ENCODE data around the gene NOP16. TPM values are rescaled to one million over a fixed set of nuclear protein-coding genes. Genes with fewer than 3 reads are reported as not detected.
A peak's percentile ranks its signal among the peaks of the same experiment; 100 is the strongest.

The NOP16 gene
- total and polyA plus RNA-seq, 2 donors, result 19.5 to 30.6 TPM

- Histone ChIP-seq H3K9me3 (ENCODE audit: control insufficient read depth in 2 of 2, insufficient read depth in 1 of 2, low read length in 1 of 2) (peaks cover 0 to 5% of the 10 kb centered on the region in 2 donors), H3K36me3 (ENCODE audit: control insufficient read depth in 2 of 2, insufficient read depth in 2 of 2, low read length in 1 of 2) (no peaks in the 10 kb centered on the region), H3K4me3 (ENCODE audit: low read length in 2 of 2) (no peak overlapping the region), H3K27me3 (ENCODE audit: control insufficient read depth in 2 of 2, insufficient read depth in 1 of 2, low read length in 1 of 2) (no peaks in the 10 kb centered on the region), H3K27ac (ENCODE audit: low read depth in 1 of 2, low read length in 1 of 2) (no peak overlapping the region), H3K4me1 (ENCODE audit: control insufficient read depth in 2 of 2, insufficient read depth in 2 of 2, low read length in 2 of 2) (no peaks in the 10 kb centered on the region)
- WGBS, result 96% methylated on average over 3 of the region's 3 CpGs
- no peak for DNase-seq (ENCODE audit: low read depth in 6 of 9, low spot score in 9 of 9)
These were observed 35.8 kb upstream of the NOP16 start for GRCh38 chr5:176424181-176424580.

GRCh38 chr5:176420972-176421544, 32.7 kb upstream of the NOP16 start:
- Histone ChIP-seq H3K4me1 (ENCODE audit: control insufficient read depth in 2 of 2, insufficient read depth in 2 of 2, low read length in 2 of 2) (peaks cover 4 to 8% of the 10 kb centered on the region in 2 donors), H3K9me3 (ENCODE audit: control insufficient read depth in 2 of 2, insufficient read depth in 1 of 2, low read length in 1 of 2) (peaks cover 0 to 5% of the 10 kb centered on the region in 2 donors), H3K27me3 (ENCODE audit: control insufficient read depth in 2 of 2, insufficient read depth in 1 of 2, low read length in 1 of 2) (no peaks in the 10 kb centered on the region), H3K27ac (ENCODE audit: low read depth in 1 of 2, low read length in 1 of 2) (no peak overlapping the region), H3K4me3 (ENCODE audit: low read length in 2 of 2) (no peak overlapping the region), H3K36me3 (ENCODE audit: control insufficient read depth in 2 of 2, insufficient read depth in 2 of 2, low read length in 1 of 2) (no peaks in the 10 kb centered on the region)
- WGBS, result 69% methylated on average over 2 of the region's 2 CpGs
- no peak for DNase-seq (ENCODE audit: low read depth in 6 of 9, low spot score in 9 of 9)

- Histone ChIP-seq H3K36me3 (ENCODE audit: control insufficient read depth in 2 of 2, insufficient read depth in 2 of 2, low read length in 1 of 2) (no peaks in the 10 kb centered on the region), H3K4me1 (ENCODE audit: control insufficient read depth in 2 of 2, insufficient read depth in 2 of 2, low read length in 2 of 2) (peaks cover 10 to 16% of the 10 kb centered on the region in 2 donors), H3K27me3 (ENCODE audit: control insufficient read depth in 2 of 2, insufficient read depth in 1 of 2, low read length in 1 of 2) (no peaks in the 10 kb centered on the region), H3K4me3 (ENCODE audit: low read length in 2 of 2) (no peak overlapping the region), H3K27ac (ENCODE audit: low read depth in 1 of 2, low read length in 1 of 2) (no peak overlapping the region), H3K9me3 (ENCODE audit: control insufficient read depth in 2 of 2, insufficient read depth in 1 of 2, low read length in 1 of 2) (no peaks in the 10 kb centered on the region)
- no peak for DNase-seq (ENCODE audit: low read depth in 6 of 9, low spot score in 9 of 9)
- WGBS, result 96% methylated on average over 5 of the region's 5 CpGs
These were observed 31.7 kb upstream of the NOP16 start for GRCh38 chr5:176420086-176420485.

DNA sequence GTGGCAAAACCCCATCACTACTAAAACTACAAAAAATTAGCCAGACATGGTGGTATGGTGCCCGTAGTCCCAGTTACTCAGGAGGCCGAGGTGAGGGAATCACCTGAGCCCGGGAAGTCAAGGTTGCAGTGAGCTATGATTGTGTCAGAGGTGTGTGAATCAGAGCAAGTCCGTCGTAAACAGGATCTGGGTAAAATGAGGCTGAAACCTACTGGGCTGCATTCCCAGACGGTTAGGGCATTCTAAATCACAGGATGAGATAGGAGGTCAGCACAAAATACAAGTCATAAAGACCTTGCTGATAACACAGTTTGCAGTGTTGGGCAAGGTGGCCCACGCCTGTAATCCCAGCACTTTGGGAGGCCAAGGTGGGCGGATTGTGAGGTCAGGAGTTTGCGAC, 29.9 kb upstream of the NOP16 start:
- H3K4me1 ChIP-seq (ENCODE audit: control insufficient read depth in 2 of 2, insufficient read depth in 2 of 2, low read length in 2 of 2), result peaks cover 12 to 20% of the 10 kb centered on the region in 2 donors
- no peaks in the 10 kb centered on the region for H3K27me3 ChIP-seq (ENCODE audit: control insufficient read depth in 2 of 2, insufficient read depth in 1 of 2, low read length in 1 of 2)
- H3K36me3 ChIP-seq (ENCODE audit: control insufficient read depth in 2 of 2, insufficient read depth in 2 of 2, low read length in 1 of 2), result no peaks in the 10 kb centered on the region
- 96% methylated on average over 9 of the region's 9 CpGs for WGBS
- no peaks in the 10 kb centered on the region for H3K9me3 ChIP-seq (ENCODE audit: control insufficient read depth in 2 of 2, insufficient read depth in 1 of 2, low read length in 1 of 2)
- H3K4me3 ChIP-seq (ENCODE audit: low read length in 2 of 2), result no peak overlapping the region
- H3K27ac ChIP-seq (ENCODE audit: low read depth in 1 of 2, low read length in 1 of 2), result no peak overlapping the region
- no peak for DNase-seq (ENCODE audit: low read depth in 6 of 9, low spot score in 9 of 9)

DNA sequence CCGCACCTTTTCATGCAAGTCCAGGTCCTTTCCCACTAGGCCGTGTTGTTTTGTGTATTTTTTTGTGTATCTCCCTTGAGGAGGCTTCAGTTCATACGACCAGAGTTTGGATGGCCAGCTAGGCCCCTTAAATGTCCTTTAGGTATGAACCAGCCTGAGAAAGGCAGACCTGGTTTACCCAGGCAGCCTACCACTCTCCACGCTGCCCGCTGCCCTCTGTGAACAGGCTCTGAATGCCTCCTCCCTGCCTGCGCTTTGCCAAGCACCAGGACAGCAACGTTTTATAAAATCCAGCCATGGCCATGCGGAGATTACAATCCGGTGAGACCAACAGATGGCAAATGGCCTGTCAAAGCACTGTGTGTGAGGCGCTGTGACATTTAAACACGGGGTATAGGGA, 28.6 kb upstream of the NOP16 start:
- peaks cover 12 to 22% of the 10 kb centered on the region in 2 donors for H3K4me1 ChIP-seq (ENCODE audit: control insufficient read depth in 2 of 2, insufficient read depth in 2 of 2, low read length in 2 of 2)
- H3K27ac ChIP-seq (ENCODE audit: low read depth in 1 of 2, low read length in 1 of 2), result no peak overlapping the region
- no peaks in the 10 kb centered on the region for H3K27me3 ChIP-seq (ENCODE audit: control insufficient read depth in 2 of 2, insufficient read depth in 1 of 2, low read length in 1 of 2)
- peak overlapping the region in 1 of 2 donors; percentile 29 for H3K4me3 ChIP-seq (ENCODE audit: low read length in 2 of 2)
- no peaks in the 10 kb centered on the region for H3K36me3 ChIP-seq (ENCODE audit: control insufficient read depth in 2 of 2, insufficient read depth in 2 of 2, low read length in 1 of 2)
- no peaks in the 10 kb centered on the region for H3K9me3 ChIP-seq (ENCODE audit: control insufficient read depth in 2 of 2, insufficient read depth in 1 of 2, low read length in 1 of 2)
- WGBS, result 92% methylated on average over 11 of the region's 11 CpGs
- no peak for DNase-seq (ENCODE audit: low read depth in 6 of 9, low spot score in 9 of 9)

- peak within 1 kb of the TSS; percentile 56 to 65 for H3K4me3 ChIP-seq (ENCODE audit: low read length in 2 of 2)
- no peaks in the 10 kb centered on the region for H3K27me3 ChIP-seq (ENCODE audit: control insufficient read depth in 2 of 2, insufficient read depth in 1 of 2, low read length in 1 of 2)
- no peaks in the 10 kb centered on the region for H3K9me3 ChIP-seq (ENCODE audit: control insufficient read depth in 2 of 2, insufficient read depth in 1 of 2, low read length in 1 of 2)
- H3K27ac ChIP-seq (ENCODE audit: low read depth in 1 of 2, low read length in 1 of 2), result peak within 1 kb of the TSS; percentile 55 to 82
- 4% methylated on average over 107 of the region's 107 CpGs for WGBS
- H3K36me3 ChIP-seq (ENCODE audit: control insufficient read depth in 2 of 2, insufficient read depth in 2 of 2, low read length in 1 of 2), result no peaks in the 10 kb centered on the region
- peaks cover 12 to 22% of the 10 kb centered on the region in 2 donors for H3K4me1 ChIP-seq (ENCODE audit: control insufficient read depth in 2 of 2, insufficient read depth in 2 of 2, low read length in 2 of 2)
- DNase-seq (ENCODE audit: low read depth in 6 of 9, low spot score in 9 of 9), result peak; percentile 30 to 95 (median 84)
These were observed 27.8 kb upstream of the NOP16 start, which contains the start of gene CLTB for GRCh38 chr5:176415952-176416924. Gene CLTB, minus strand, starts transcription at chr5:176416539. Its CDS starts 176 bp downstream, at chr5:176416363.

GRCh38 chr5:176415240-176415951, 27.0 kb upstream of the NOP16 start:
- Histone ChIP-seq H3K27me3 (ENCODE audit: control insufficient read depth in 2 of 2, insufficient read depth in 1 of 2, low read length in 1 of 2) (no peaks in the 10 kb centered on the region), H3K27ac (ENCODE audit: low read depth in 1 of 2, low read length in 1 of 2) (peak overlapping the region; percentile 36 to 37), H3K36me3 (ENCODE audit: control insufficient read depth in 2 of 2, insufficient read depth in 2 of 2, low read length in 1 of 2) (peaks cover 0 to 2% of the 10 kb centered on the region in 2 donors), H3K9me3 (ENCODE audit: control insufficient read depth in 2 of 2, insufficient read depth in 1 of 2, low read length in 1 of 2) (no peaks in the 10 kb centered on the region), H3K4me1 (ENCODE audit: control insufficient read depth in 2 of 2, insufficient read depth in 2 of 2, low read length in 2 of 2) (peaks cover 12 to 27% of the 10 kb centered on the region in 2 donors), H3K4me3 (ENCODE audit: low read length in 2 of 2) (peak overlapping the region; percentile 56 to 65)
- 89% methylated on average over 13 of the region's 13 CpGs for WGBS
- DNase-seq (ENCODE audit: low read depth in 6 of 9, low spot score in 9 of 9), result no peak

- Histone ChIP-seq H3K9me3 (ENCODE audit: control insufficient read depth in 2 of 2, insufficient read depth in 1 of 2, low read length in 1 of 2) (no peaks in the 10 kb centered on the region), H3K27ac (ENCODE audit: low read depth in 1 of 2, low read length in 1 of 2) (peak overlapping the region in 1 of 2 donors; percentile 36), H3K36me3 (ENCODE audit: control insufficient read depth in 2 of 2, insufficient read depth in 2 of 2, low read length in 1 of 2) (peaks cover 5 to 9% of the 10 kb centered on the region in 2 donors), H3K4me1 (ENCODE audit: control insufficient read depth in 2 of 2, insufficient read depth in 2 of 2, low read length in 2 of 2) (peaks cover 12 to 28% of the 10 kb centered on the region in 2 donors), H3K27me3 (ENCODE audit: control insufficient read depth in 2 of 2, insufficient read depth in 1 of 2, low read length in 1 of 2) (no peaks in the 10 kb centered on the region), H3K4me3 (ENCODE audit: low read length in 2 of 2) (no peak overlapping the region)
- 90% methylated on average over 3 of the region's 3 CpGs for WGBS
- DNase-seq (ENCODE audit: low read depth in 6 of 9, low spot score in 9 of 9), result no peak
These were observed 26.3 kb upstream of the NOP16 start for GRCh38 chr5:176414704-176415103.

Data from thymus (tissue), 11 donors.